KOPT-K1 (cell line): Measurements from ENCODE around the gene GFI1B.

Experiments used
- H3K27ac ChIP-seq: fragments of 200-600 bp; sonication (generic); 2 replicates; pipeline ENCODE4 v1.5.1; 2016; ENCODE audit warnings: antibody characterized with exemption, mild to moderate bottlenecking, low read depth, low read length; ENCODE audit not compliant: poor library complexity, severe bottlenecking
- H3K36me3 ChIP-seq: fragments of 200-600 bp; sonication (generic); 2 replicates; pipeline ENCODE4 v1.5.1; 2017; ENCODE audit warnings: antibody characterized with exemption, mild to moderate bottlenecking, low read length, moderate library complexity; ENCODE audit not compliant: insufficient read depth
- H3K9me3 ChIP-seq: fragments of 200-600 bp; sonication (generic); 2 replicates; pipeline ENCODE4 v1.5.1; 2017; ENCODE audit warnings: antibody characterized with exemption, low read length, mild to moderate bottlenecking; ENCODE audit not compliant: insufficient read depth, poor library complexity, severe bottlenecking

Gene GFI1B

DNA sequence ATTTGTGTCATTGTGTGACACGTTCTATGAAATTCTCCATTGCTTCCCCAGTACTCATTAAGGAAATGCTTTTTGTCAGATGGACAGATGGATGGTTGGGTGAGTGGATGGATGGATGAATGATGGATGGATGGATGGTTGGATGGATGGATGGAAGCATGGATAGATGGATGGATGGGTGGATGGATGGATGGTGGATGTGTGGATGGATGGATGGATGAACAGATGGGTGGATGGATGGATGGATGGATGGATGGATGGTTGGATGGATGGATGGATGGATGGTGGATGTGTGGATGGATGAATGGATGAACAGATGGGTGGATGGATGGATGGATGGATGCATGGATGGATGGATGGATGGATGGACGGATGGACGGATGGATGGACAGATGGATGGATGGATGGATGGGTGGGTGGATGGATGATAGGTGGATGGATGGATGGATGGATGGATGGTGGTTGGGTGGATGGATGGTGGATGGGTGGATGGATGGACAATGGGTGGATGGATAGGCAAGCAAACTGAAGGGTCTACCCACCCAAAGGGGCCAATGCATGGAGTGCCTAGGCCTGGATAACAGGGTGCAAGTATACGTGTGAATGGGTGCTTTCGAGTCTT lies 28.3 kb downstream of the GFI1B start:
- no peaks in the 10 kb centered on the region for H3K36me3 ChIP-seq
- no peak overlapping the region for H3K27ac ChIP-seq
- no peaks in the 10 kb centered on the region for H3K9me3 ChIP-seq

DNA sequence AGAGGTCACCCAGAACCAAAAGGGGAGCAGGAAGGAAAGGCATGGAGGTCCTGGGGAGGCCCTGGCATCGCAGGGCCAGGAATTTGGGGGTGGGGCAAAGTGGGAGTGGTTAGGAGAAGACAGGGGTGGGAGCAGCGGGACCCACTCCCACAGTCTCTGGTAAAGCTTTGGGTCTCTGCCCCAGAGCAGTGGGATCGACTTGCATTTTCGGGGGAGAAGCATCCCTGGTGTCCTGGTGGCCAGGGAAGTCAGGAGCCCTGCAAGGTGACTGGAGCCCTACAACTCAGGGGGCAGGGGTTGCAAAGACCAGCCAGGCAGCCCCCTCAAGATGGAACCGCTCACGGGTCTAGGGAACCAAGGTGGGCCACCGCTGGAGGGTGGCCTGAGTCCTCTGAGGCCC lies 29.9 kb downstream of the GFI1B start:
- no peak overlapping the region for H3K27ac ChIP-seq
- no peaks in the 10 kb centered on the region for H3K9me3 ChIP-seq
- H3K36me3 ChIP-seq, result no peaks in the 10 kb centered on the region

DNA sequence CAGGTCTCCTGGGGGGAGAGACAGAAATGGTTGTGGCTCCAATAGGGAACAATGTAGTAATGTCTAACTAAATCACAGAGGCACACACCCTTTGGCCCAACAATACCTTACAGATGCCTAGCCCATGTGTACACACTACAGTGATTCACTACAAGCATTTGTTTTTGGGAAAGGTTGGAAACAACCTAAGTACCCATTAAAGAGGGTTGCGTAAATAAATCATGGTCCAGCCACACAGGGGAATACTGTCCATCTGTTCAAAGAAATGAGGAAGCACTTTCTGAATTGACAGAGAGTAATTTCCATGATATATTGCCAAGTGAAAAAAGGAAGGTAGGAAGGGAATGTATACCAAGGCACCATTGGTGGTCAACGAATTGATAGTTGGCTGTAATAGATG lies 30.3 kb downstream of the GFI1B start:
- no peaks in the 10 kb centered on the region for H3K9me3 ChIP-seq
- no peak overlapping the region for H3K27ac ChIP-seq
- H3K36me3 ChIP-seq, result no peaks in the 10 kb centered on the region

DNA sequence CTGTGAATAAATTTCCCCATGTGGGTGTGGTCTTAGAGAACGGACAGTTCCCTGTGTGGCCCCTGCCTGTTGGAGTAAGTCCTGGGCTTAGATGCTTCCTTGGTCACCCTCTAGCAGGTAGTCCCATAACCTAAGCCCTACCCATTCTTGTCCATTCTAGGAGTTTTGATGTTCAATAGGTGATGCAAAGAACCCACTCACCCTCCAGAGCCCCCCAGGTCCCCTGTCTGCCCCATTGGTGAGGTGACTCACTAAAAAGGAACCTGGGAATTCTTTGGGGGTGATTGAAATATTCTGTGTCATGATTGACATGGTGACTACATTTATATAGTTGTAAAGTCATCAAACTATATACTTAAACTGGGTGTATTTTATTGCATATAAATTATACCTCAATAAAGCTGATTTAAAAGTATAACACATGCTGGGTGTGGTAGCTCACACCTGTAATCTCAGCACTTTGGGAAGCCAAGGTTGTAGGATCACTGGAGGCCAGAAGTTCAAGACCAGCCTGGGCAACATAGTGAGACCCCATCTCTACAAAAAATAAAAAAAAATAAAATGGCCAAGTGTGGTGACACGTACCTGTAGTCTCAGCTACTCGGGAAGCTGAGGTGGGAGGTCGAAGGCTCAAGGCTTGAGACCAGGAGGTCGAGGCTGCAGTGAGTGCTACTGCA lies 31.6 kb downstream of the GFI1B start:
- Histone ChIP-seq H3K9me3 (no peaks in the 10 kb centered on the region), H3K36me3 (no peaks in the 10 kb centered on the region), H3K27ac (no peak overlapping the region)

DNA sequence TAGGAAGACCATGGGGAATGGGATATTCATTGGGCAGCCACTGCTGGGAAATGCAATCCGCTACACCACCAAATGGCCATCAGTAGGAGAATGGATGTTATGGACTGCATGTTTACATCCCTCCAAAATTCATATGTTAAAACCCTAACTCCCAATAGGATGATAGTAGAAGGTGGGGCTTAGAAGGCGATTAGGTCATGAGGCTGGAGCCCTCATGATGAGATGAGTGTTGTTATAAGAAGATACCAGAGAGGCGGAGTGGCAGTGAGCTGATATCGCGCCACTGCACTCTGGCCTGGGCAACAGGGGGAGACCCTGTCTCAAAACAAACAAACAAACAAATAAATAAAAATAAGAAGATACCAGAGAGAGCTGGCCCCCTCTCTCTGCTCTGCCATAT lies 36.2 kb downstream of the GFI1B start:
- Histone ChIP-seq H3K9me3 (no peaks in the 10 kb centered on the region), H3K27ac (no peak overlapping the region), H3K36me3 (no peaks in the 10 kb centered on the region)

DNA sequence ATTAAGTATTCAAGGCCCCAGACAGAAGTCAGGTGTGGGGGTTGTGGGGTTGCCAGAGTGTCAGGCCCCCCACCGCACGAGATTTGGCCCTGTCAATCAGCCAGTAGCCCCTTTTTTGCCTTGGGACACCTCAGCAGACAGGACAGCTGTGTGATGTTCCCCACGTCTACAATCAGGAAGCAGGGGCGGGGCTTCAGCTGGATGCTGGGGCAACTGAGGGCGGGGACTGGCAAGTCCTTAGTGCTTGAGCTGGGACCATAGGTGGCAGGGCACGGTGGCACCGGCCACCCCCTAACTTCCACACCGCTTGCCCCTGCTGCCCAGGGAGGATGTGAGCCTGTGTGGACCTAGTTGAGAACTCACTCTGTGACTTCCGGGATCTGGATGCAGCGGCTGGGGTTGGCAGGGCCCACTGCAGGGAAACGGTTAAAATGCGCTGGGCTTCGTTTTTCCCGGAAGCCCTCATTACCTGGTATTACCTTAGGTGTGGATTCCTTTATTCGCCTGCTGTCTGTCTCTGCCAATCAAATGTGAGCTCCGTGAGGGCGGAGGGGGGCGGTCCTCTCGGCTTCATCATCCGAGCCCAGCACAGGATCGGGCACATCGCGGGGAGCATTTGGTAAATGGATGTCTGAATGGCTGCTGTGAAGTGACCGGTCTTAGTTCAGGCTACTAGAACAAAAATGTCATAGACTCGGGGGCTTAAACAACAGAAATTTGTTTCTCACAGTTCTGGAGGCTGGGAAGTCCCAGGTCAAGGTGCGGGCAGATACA lies 44.8 kb downstream of the GFI1B start:
- no peaks in the 10 kb centered on the region for H3K36me3 ChIP-seq
- H3K27ac ChIP-seq, result no peak overlapping the region
- no peaks in the 10 kb centered on the region for H3K9me3 ChIP-seq

DNA sequence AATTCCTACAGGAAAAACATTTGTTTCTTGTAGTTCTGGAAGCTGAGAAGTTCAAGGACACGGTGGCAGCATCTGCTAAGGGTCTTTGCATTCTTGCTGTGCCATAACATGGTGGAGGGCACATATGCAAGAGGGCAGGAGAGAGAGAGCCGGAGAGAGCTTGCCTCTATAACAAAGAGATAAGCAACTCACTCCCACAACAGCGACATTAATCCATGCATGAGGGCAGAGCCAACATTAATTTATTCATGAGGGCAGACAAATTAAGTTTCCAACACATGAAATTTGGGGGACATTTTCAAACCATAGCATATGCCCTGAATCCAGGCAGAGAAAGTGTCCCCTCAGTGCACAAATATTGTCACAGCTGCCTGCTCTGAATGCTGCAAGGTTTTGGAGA lies 47.9 kb downstream of the GFI1B start:
- no peak overlapping the region for H3K27ac ChIP-seq
- no peaks in the 10 kb centered on the region for H3K9me3 ChIP-seq
- no peaks in the 10 kb centered on the region for H3K36me3 ChIP-seq

DNA sequence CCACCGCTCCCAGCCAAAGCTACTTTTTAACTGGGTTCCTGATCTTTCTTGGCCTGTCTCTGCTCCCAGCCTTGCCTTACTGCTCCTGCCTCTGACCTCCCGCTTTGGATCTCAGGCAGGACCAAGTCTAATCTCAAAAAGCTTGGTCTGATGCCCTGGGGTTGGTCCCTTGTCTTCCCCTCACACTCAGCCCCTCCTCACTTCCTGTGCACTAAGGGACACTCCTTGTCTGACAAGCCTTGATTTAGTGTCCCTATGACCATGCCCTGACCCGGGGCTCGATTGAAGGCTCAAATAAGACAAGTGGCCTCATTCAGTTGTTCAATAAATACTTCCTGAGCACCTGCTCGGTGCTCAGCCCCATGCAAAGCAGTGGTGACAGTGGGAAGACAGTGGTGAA lies 48.6 kb downstream of the GFI1B start:
- no peaks in the 10 kb centered on the region for H3K9me3 ChIP-seq
- no peaks in the 10 kb centered on the region for H3K36me3 ChIP-seq
- H3K27ac ChIP-seq, result no peak overlapping the region

DNA sequence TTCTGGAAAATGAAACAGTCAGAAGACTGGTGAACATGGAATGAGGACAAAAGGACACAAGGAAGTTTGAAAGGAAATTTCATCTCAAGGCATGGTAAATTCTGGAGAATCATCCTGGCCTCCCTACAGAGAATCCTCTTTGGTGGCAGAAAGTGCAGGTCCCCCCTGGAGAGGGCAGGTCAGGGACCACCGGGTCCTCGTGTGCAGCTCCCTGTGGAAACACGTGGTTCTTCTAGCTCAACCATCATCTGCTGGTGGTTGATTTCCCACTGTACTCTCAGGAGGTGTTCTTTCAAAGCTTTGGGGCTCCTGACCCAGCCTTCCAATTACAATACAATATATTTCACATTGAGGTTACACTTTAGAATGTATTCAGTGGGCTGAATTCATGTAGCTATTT lies 49.7 kb downstream of the GFI1B start:
- Histone ChIP-seq H3K27ac (no peak overlapping the region), H3K9me3 (no peaks in the 10 kb centered on the region), H3K36me3 (peaks cover 10% of the 10 kb centered on the region)

DNA sequence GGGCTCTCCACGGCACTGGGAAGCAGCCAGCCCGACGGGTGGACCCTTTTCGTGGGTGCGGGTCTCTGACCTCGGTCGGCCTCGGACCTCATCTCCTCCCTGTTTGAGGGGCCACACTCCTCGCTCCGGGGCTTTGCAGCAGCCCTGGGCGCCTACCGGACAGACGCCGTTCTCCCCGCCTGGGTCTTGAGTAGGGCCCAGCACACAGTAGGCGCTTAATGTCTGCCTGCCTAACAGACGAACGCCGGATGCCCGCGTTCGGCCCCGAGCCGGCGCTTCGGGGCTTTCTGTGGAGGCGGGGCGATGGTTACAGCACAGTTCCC lies 51.5 kb downstream of the GFI1B start:
- H3K27ac ChIP-seq, result peak overlapping the region; percentile 95
- no peaks in the 10 kb centered on the region for H3K9me3 ChIP-seq
- H3K36me3 ChIP-seq, result peaks cover 27% of the 10 kb centered on the region

DNA sequence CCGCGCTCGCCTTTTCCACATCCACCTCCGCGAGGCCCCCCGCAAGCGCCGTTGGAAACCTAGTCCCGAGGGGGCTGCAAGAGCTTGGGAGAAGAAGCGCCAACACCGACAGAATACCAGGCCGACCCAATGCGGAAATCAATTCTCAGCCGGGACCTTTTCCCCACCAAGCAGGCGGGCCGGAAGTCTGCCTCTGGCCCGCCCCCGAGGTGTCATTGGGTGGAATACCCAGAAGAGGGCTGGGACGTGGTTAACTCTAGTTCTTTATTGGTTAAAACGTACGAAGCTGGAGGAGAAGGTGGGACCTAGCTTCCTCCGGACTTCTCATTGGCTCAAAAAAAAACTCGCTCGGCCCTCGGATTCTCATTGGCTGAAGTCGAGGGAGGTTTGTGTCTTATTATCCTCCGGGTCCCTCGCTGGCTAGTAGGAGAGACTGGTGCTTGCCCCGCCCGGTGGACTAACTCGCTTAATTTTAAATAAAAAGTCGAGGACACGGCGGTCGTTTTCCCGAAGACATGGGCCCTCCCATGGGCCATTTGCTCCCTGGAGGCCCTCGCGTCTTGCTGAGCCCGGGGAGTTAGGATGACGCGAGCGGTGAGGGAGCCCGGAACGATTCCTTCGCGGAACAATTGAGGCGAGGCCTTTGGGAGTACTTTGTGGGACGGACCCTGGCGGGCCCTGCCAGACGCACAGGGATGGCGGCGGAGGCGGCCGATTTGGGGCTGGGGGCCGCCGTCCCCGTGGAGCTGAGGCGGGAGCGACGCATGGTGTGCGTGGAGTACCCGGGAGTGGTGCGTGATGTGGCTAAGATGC lies 52.0 kb downstream of the GFI1B start, which contains the start of gene GTF3C5:
GTF3C5 (plus strand) TSS at position 681 of the 813 bp plus-strand sequence; CDS start at position 696, 15 bp downstream.
- Histone ChIP-seq H3K9me3 (no peaks in the 10 kb centered on the region), H3K36me3 (peaks cover 33% of the 10 kb centered on the region), H3K27ac (peak within 1 kb of the TSS; percentile 95)

DNA sequence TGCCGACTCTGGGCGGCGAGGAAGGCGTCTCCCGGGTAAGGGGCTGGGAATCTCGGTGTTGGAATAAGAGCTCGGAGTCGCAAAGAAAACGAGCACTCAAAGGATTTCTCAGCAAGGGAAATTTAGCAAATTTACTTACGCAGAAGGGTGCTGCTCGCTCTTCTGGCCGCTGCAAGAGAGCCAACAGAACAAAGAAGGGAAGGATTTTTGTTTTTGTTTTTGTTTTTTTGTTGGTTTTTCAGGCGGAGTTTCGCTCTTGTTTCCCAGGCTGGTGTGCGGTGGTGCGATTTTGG lies 52.6 kb downstream of the GFI1B start:
- Histone ChIP-seq H3K36me3 (peaks cover 38% of the 10 kb centered on the region), H3K9me3 (no peaks in the 10 kb centered on the region), H3K27ac (peak overlapping the region; percentile 95)

DNA sequence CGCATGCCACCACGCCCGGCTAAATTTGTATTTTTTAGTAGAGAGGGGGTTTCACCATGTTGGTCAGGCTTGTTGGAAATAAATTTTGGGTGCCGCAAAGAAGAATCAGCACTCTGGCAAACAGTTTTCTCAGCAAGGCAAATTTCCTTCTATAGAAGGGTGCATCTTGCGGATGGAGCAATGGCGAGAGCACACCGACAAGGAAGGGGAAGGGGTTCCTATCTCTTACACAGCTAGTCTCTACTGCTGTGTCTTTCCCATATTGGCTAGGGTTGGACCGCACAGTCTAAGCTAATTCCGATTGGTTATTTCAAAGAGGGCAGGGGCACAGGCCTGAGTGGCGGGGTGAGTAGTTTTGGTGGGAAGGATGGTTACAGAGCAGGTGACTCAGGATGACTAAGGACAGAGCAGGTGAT lies 53.0 kb downstream of the GFI1B start:
- peak overlapping the region; percentile 95 for H3K27ac ChIP-seq
- peaks cover 43% of the 10 kb centered on the region for H3K36me3 ChIP-seq

DNA sequence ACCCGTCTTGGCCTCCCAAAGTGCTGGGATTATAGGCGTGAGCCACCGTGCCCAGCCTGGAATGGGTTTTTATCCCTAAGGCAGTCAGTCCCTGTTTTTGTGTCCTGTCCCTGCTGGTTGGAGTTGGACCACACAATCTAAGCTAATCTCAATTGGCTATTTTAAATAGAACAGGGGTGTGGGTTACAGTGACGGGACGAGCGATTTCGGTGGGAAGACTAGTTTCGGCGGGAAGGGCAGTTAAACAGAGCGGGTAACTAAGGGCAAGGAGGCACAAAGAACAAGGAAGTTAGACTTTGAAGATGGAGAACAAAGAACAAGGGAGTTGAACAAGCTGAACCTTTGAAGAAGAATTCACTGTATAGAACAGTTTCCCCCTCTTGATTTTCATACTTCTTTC lies 53.7 kb downstream of the GFI1B start:
- Histone ChIP-seq H3K9me3 (no peaks in the 10 kb centered on the region), H3K27ac (peak overlapping the region; percentile 95), H3K36me3 (peaks cover 49% of the 10 kb centered on the region)

More for the DNA sequence above, 53.0 kb downstream of the GFI1B start:
- H3K9me3 ChIP-seq, result no peaks in the 10 kb centered on the region

DNA sequence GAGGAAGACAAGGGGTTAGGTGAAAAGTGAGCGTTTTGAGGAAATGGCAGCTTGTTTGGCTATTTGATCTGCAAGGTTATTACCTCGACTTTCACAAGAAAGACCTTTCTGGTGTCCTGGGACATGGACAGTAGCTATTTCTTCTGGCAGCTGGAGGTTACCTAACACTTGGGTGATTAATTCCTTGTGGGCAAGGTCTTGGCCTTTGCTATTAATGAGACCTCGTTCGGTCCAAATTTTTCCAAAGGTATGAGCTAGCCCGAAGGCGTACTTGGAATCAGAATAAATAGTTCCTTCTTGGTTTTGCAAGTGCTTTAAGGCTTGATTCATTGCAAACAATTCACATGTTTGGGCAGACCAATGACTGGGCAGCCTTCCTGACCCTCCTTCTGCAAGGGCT lies 57.2 kb downstream of the GFI1B start:
- no peak overlapping the region for H3K27ac ChIP-seq

More for the DNA sequence above, 57.2 kb downstream of the GFI1B start:
- Histone ChIP-seq H3K9me3 (no peaks in the 10 kb centered on the region), H3K36me3 (peaks cover 81% of the 10 kb centered on the region)
